ENCODE results near the gene MRPL28. TPM values are rescaled to one million over a fixed set of nuclear protein-coding genes. Genes with fewer than 3 reads are reported as not detected.

The MRPL28 gene
- total RNA-seq, 4 donors from 2014 or later: 39.9 to 106 (median 80.7) TPM

- 91% methylated on average over 19 to 21 of the region's 23 CpGs for WGBS, 2 donors
- no peak overlapping the region for H3K27ac ChIP-seq
Observed at GRCh38 chr16:340370-341091, 29.8 kb downstream of the MRPL28 start.

GRCh38 chr16:339680-340079 is 30.7 kb downstream of the MRPL28 start:
- 81 to 92% methylated on average over 5 of the region's 5 CpGs for WGBS, 2 donors
- intact Hi-C loops (cut with DNase I): no loop called here
- Histone ChIP-seq H3K27ac (no peak overlapping the region), H3K9me3 (no peaks in the 10 kb centered on the region), H3K4me3 (replicated peaks in 1 of 3) (no peak overlapping the region), H3K4me1 (no peaks in the 10 kb centered on the region), H3K36me3 (no peaks in the 10 kb centered on the region), H3K27me3 (no peaks in the 10 kb centered on the region)
- TF ChIP-seq POLR2A (IDR thresholded peaks at IDR 0.05) (no peak), CTCF (IDR thresholded peaks at IDR 0.05) (no peak)
- no peak for DNase-seq

More at GRCh38 chr16:340370-341091, 29.8 kb downstream of the MRPL28 start:
- TF ChIP-seq CTCF (IDR thresholded peaks at IDR 0.05) (no peak), POLR2A (IDR thresholded peaks at IDR 0.05) (no peak)
- intact Hi-C loops (cut with DNase I): no loop called here
- no peaks in the 10 kb centered on the region for H3K4me1 ChIP-seq
- H3K36me3 ChIP-seq: peaks cover 0 to 2% of the 10 kb centered on the region in 2 donors
- H3K27me3 ChIP-seq: no peaks in the 10 kb centered on the region
- H3K9me3 ChIP-seq: no peaks in the 10 kb centered on the region
- DNase-seq: no peak
- no peak overlapping the region for H3K4me3 ChIP-seq (replicated peaks in 1 of 3)

GRCh38 chr16:337975-338575 is 32.3 kb downstream of the MRPL28 start:
- TF ChIP-seq POLR2A (IDR thresholded peaks at IDR 0.05) (no peak), CTCF (IDR thresholded peaks at IDR 0.05) (no peak)
- H3K9me3 ChIP-seq: no peaks in the 10 kb centered on the region
- WGBS, 2 donors: 80 to 92% methylated on average over 21 of the region's 21 CpGs
- intact Hi-C loops (cut with DNase I): no loop called here
- no peak overlapping the region for H3K27ac ChIP-seq
- no peak overlapping the region for H3K4me3 ChIP-seq (replicated peaks in 1 of 3)
- no peaks in the 10 kb centered on the region for H3K27me3 ChIP-seq
- no peaks in the 10 kb centered on the region for H3K36me3 ChIP-seq
- H3K4me1 ChIP-seq: no peaks in the 10 kb centered on the region
- DNase-seq: no peak

- H3K4me1 ChIP-seq: no peaks in the 10 kb centered on the region
- intact Hi-C loops (cut with DNase I): no loop called here
Observed at GRCh38 chr16:337437-337836, 32.9 kb downstream of the MRPL28 start.

More at GRCh38 chr16:337437-337836, 32.9 kb downstream of the MRPL28 start:
- H3K27ac ChIP-seq: no peak overlapping the region
- 86 to 90% methylated on average over 7 to 10 of the region's 10 CpGs for WGBS, 2 donors
- H3K27me3 ChIP-seq: no peaks in the 10 kb centered on the region
- DNase-seq: no peak
- H3K4me3 ChIP-seq (replicated peaks in 1 of 3): no peak overlapping the region
- H3K9me3 ChIP-seq: no peaks in the 10 kb centered on the region
- H3K36me3 ChIP-seq: no peaks in the 10 kb centered on the region
- TF ChIP-seq CTCF (IDR thresholded peaks at IDR 0.05): no peak
- no peak for TF ChIP-seq POLR2A (IDR thresholded peaks at IDR 0.05)
